Mesendoderm (in vitro differentiated cells): Measurements from ENCODE around the gene CHD6.

Experiments used
- DNase-seq: peaks from one replicate; pipeline ENCODE4 v3.0.0; 2013
- H2AK5ac ChIP-seq: 2 replicates; pipeline ENCODE4 v1.6.1; 2013; ENCODE audit warnings: low read length, inconsistent platforms
- H2BK120ac ChIP-seq: 2 replicates; pipeline ENCODE4 v1.6.1; 2013; ENCODE audit warnings: low read depth, mild to moderate bottlenecking, low read length, moderate library complexity, mixed read lengths
- H2BK15ac ChIP-seq: replicated peaks from 2 replicates; pipeline ENCODE4 v1.6.1; 2013; ENCODE audit warnings: low read depth, mild to moderate bottlenecking, moderate library complexity
- H2BK5ac ChIP-seq: 2 replicates; pipeline ENCODE4 v1.6.1; 2013; ENCODE audit warnings: low read length, inconsistent platforms
- H3K18ac ChIP-seq: 2 replicates; pipeline ENCODE4 v1.6.1; 2013; ENCODE audit warnings: mild to moderate bottlenecking, low read length, mixed read lengths
- H3K23ac ChIP-seq: one replicate; pipeline ENCODE4 v1.6.1; 2013; ENCODE audit warnings: low read length
- H3K27ac ChIP-seq: 2 replicates; pipeline ENCODE4 v1.5.1; 2013; ENCODE audit warnings: low read depth, mild to moderate bottlenecking, inconsistent platforms, low read length, moderate library complexity
- H3K27me3 ChIP-seq: 2 replicates; pipeline ENCODE4 v1.6.1; 2013; ENCODE audit warnings: low read length, control low read depth, mild to moderate bottlenecking, inconsistent platforms; ENCODE audit not compliant: insufficient read depth, poor library complexity
- H3K36me3 ChIP-seq: 2 replicates; pipeline ENCODE4 v1.6.1; 2013; ENCODE audit warnings: low read length, inconsistent platforms; ENCODE audit not compliant: control insufficient read depth, insufficient read depth
- H3K4ac ChIP-seq: one replicate; pipeline ENCODE4 v1.6.1; 2013; ENCODE audit warnings: low read depth, mild to moderate bottlenecking, low read length, moderate library complexity
- H3K4me1 ChIP-seq: 2 replicates; pipeline ENCODE4 v1.6.1; 2013; ENCODE audit warnings: low read depth, low read length, inconsistent platforms; ENCODE audit not compliant: control insufficient read depth
- H3K4me2 ChIP-seq: 2 replicates; pipeline ENCODE4 v1.6.1; 2013; ENCODE audit warnings: low read length
- H3K4me3 ChIP-seq: 2 replicates; pipeline ENCODE4 v1.5.1; 2013; ENCODE audit warnings: mild to moderate bottlenecking, low read length
- H3K56ac ChIP-seq: one replicate; pipeline ENCODE4 v1.6.1; 2013; ENCODE audit warnings: low read length
- H3K79me1 ChIP-seq: 2 replicates; pipeline ENCODE4 v1.6.1; 2013; ENCODE audit warnings: low read length, inconsistent platforms
- H3K79me2 ChIP-seq: 2 replicates; pipeline ENCODE4 v1.6.1; 2013; ENCODE audit warnings: mild to moderate bottlenecking, low read length; ENCODE audit not compliant: control insufficient read depth, insufficient read depth
- H3K9ac ChIP-seq: 2 replicates; pipeline ENCODE4 v1.6.1; 2013; ENCODE audit warnings: low read length, inconsistent platforms
- H4K5ac ChIP-seq: one replicate; pipeline ENCODE4 v1.6.1; 2013; ENCODE audit warnings: low read length
- H4K8ac ChIP-seq: one replicate; pipeline ENCODE4 v1.6.1; 2013; ENCODE audit warnings: low read depth, mild to moderate bottlenecking, control low read depth, low read length, moderate library complexity
- WGBS: extraction: QIAGEN DNeasy Blood & Tissue Kit; methylation state at CpG from one replicate; pipeline ENCODE4 v1.1.7; 2013; ENCODE audit warnings: low lambda C conversion rate, missing lambda C conversion rate; ENCODE audit not compliant: insufficient coverage; ENCODE audit errors: extremely low coverage; 5-methylcytosine and 5-hydroxymethylcytosine counted together

The CHD6 gene

GRCh38 chr20:41627001-41627495 lies 8.9 kb upstream of the CHD6 start:
- H4K5ac ChIP-seq, result no peak overlapping the region
- no peak overlapping the region for H3K18ac ChIP-seq
- no peak for DNase-seq
- no peak overlapping the region for H3K56ac ChIP-seq
- no peak overlapping the region for H2AK5ac ChIP-seq
- H2BK5ac ChIP-seq, result no peak overlapping the region
- H3K36me3 ChIP-seq, result no peaks in the 10 kb centered on the region
- H3K4me3 ChIP-seq, result no peak overlapping the region
- H3K4me1 ChIP-seq, result no peaks in the 10 kb centered on the region
- no peak overlapping the region for H3K27ac ChIP-seq
- no peak overlapping the region for H4K8ac ChIP-seq
- no peak overlapping the region for H2BK120ac ChIP-seq
- H3K23ac ChIP-seq, result no peak overlapping the region
- H2BK15ac ChIP-seq, result no peak overlapping the region
- H3K4me2 ChIP-seq, result no peak overlapping the region
- H3K79me2 ChIP-seq, result no peaks in the 10 kb centered on the region
- no peak overlapping the region for H3K9ac ChIP-seq
- no peak overlapping the region for H3K4ac ChIP-seq
- H3K79me1 ChIP-seq, result no peaks in the 10 kb centered on the region
- no peaks in the 10 kb centered on the region for H3K27me3 ChIP-seq
- WGBS, result no CpG with 5 or more reads among the region's 1 CpG

- Histone ChIP-seq H3K4ac (no peak overlapping the region), H3K36me3 (no peaks in the 10 kb centered on the region), H2BK15ac (no peak overlapping the region), H3K79me1 (no peaks in the 10 kb centered on the region), H3K56ac (no peak overlapping the region), H3K79me2 (no peaks in the 10 kb centered on the region), H3K4me2 (no peak overlapping the region), H2BK120ac (no peak overlapping the region), H4K8ac (no peak overlapping the region), H3K18ac (no peak overlapping the region), H2BK5ac (no peak overlapping the region), H4K5ac (no peak overlapping the region), H3K23ac (no peak overlapping the region), H3K27ac (no peak overlapping the region), H2AK5ac (no peak overlapping the region), H3K27me3 (no peaks in the 10 kb centered on the region), H3K4me3 (no peak overlapping the region), H3K4me1 (peaks cover 2% of the 10 kb centered on the region), H3K9ac (no peak overlapping the region)
- DNase-seq, result no peak
- no CpG with 5 or more reads among the region's 2 CpGs for WGBS
Measured at GRCh38 chr20:41623625-41624375, 5.6 kb upstream of the CHD6 start.

GRCh38 chr20:41622584-41622983 lies 4.4 kb upstream of the CHD6 start:
- H3K56ac ChIP-seq, result no peak overlapping the region
- H2BK5ac ChIP-seq, result no peak overlapping the region
- no peak overlapping the region for H2BK15ac ChIP-seq
- H3K79me1 ChIP-seq, result no peaks in the 10 kb centered on the region
- H4K8ac ChIP-seq, result no peak overlapping the region
- no peak overlapping the region for H3K27ac ChIP-seq
- H2AK5ac ChIP-seq, result no peak overlapping the region
- DNase-seq, result no peak
- no peaks in the 10 kb centered on the region for H3K79me2 ChIP-seq
- no peak overlapping the region for H3K4me3 ChIP-seq
- no peaks in the 10 kb centered on the region for H3K27me3 ChIP-seq
- no peak overlapping the region for H3K18ac ChIP-seq
- no peak overlapping the region for H2BK120ac ChIP-seq
- H3K23ac ChIP-seq, result no peak overlapping the region
- H3K36me3 ChIP-seq, result no peaks in the 10 kb centered on the region
- no peak overlapping the region for H3K9ac ChIP-seq
- H4K5ac ChIP-seq, result no peak overlapping the region
- H3K4ac ChIP-seq, result no peak overlapping the region
- H3K4me2 ChIP-seq, result no peak overlapping the region
- H3K4me1 ChIP-seq, result peaks cover 2% of the 10 kb centered on the region

GRCh38 chr20:41621971-41622370 lies 3.8 kb upstream of the CHD6 start:
- H3K79me1 ChIP-seq, result peaks cover 1% of the 10 kb centered on the region
- H3K18ac ChIP-seq, result no peak overlapping the region
- WGBS, result no CpG with 5 or more reads among the region's 2 CpGs
- no peak overlapping the region for H3K56ac ChIP-seq
- H3K36me3 ChIP-seq, result no peaks in the 10 kb centered on the region
- H3K4me3 ChIP-seq, result no peak overlapping the region
- H3K79me2 ChIP-seq, result peaks cover 6% of the 10 kb centered on the region
- H3K27ac ChIP-seq, result no peak overlapping the region
- H3K4me1 ChIP-seq, result peaks cover 3% of the 10 kb centered on the region
- H3K9ac ChIP-seq, result no peak overlapping the region
- H4K5ac ChIP-seq, result no peak overlapping the region
- no peak overlapping the region for H3K23ac ChIP-seq
- no peaks in the 10 kb centered on the region for H3K27me3 ChIP-seq
- no peak overlapping the region for H2BK5ac ChIP-seq
- DNase-seq, result no peak
- no peak overlapping the region for H3K4ac ChIP-seq
- no peak overlapping the region for H2BK120ac ChIP-seq
- no peak overlapping the region for H2AK5ac ChIP-seq
- no peak overlapping the region for H4K8ac ChIP-seq
- H3K4me2 ChIP-seq, result no peak overlapping the region
- no peak overlapping the region for H2BK15ac ChIP-seq

GRCh38 chr20:41621421-41621820 lies 3.2 kb upstream of the CHD6 start:
- no CpG with 5 or more reads among the region's 1 CpG for WGBS
- no peak overlapping the region for H3K4ac ChIP-seq
- no peak overlapping the region for H2BK120ac ChIP-seq
- peaks cover 2% of the 10 kb centered on the region for H3K79me1 ChIP-seq
- peaks cover 11% of the 10 kb centered on the region for H3K79me2 ChIP-seq
- H3K9ac ChIP-seq, result no peak overlapping the region
- no peak overlapping the region for H2BK15ac ChIP-seq
- no peak overlapping the region for H2BK5ac ChIP-seq
- no peak overlapping the region for H2AK5ac ChIP-seq
- no peak overlapping the region for H4K5ac ChIP-seq
- peaks cover 6% of the 10 kb centered on the region for H3K4me1 ChIP-seq
- no peak overlapping the region for H3K4me2 ChIP-seq
- H3K18ac ChIP-seq, result no peak overlapping the region
- no peak overlapping the region for H4K8ac ChIP-seq
- no peak overlapping the region for H3K56ac ChIP-seq
- H3K4me3 ChIP-seq, result no peak overlapping the region
- no peaks in the 10 kb centered on the region for H3K27me3 ChIP-seq
- no peak overlapping the region for H3K23ac ChIP-seq
- no peak overlapping the region for H3K27ac ChIP-seq
- no peak for DNase-seq
- H3K36me3 ChIP-seq, result no peaks in the 10 kb centered on the region
